GM21390 (cell line): ENCODE results near the gene UNC13C.
A peak's percentile ranks its signal among the peaks of the same experiment; 100 is the strongest.
"Not testable (repeated sequence)": the region's sequence is repeated elsewhere in the genome, so short reads cannot be mapped to it uniquely, and the experiment has no call there.

Source experiments
- ATAC-seq: cut with Tn5 transposase; IDR thresholded peaks from one replicate; pipeline ENCODE4 v1.9.1; 2021; ENCODE audit not compliant: unreplicated experiment

UNC13C gene

DNA sequence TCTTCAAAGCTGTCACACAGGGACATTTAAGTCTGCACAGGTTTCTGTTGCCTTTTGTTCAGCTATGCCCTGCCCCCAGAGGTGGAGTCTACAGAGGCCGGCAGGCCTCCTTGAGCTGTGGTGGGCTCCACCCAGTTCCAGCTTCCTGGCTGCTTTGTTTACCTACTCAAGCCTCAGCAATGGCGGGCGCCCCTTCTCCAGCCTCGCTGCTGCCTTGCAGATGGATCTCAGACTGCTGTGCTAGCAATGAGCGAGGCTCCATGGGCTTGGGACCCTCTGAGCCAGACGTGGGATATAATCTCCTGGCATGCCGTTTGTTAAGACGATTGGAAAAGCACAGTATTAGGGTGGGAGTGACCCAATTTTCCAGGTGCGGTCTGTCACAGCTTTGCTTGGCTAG, 472.0 kb downstream of the UNC13C start:
- ATAC-seq: not testable (repeated sequence)

DNA sequence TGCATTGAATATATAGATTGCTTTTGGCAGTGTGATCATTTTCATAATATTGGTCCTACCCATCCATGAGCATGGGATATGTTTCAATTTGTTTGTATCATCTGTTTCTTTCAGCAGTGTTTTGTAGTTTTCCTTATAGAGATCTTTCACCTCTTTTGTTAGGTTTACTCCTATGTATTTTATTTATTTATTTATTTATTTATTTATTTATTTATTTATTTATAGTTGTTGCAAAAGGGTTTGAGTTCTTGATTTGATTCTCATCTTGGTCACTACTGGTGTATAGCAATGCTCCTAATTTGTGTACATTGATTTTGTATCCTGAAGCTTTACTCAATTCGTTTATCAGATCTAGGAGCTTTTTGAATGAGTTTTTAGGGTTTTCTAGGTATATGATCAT, 478.2 kb downstream of the UNC13C start:
- ATAC-seq: no peak

DNA sequence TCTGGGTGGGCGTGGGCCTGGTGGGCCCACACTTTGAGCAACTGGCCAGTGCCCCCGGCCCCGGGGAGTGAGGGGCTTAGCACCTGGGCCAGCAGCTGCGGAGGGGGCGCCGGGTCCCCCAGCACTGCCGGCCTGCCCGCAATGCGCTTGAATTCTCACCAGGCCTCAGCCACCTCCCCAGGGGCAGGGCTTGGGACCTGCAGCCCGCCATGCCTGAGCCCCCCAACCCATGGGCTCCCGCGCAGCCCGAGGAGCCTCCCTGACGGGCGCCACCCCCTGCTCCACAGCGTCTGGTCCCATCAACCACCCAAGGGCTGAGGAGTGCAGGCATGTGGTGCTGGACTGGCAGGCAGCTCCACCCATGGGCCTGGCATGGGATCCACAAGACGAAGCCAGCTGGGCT, 484.3 kb downstream of the UNC13C start:
- no peak for ATAC-seq

DNA sequence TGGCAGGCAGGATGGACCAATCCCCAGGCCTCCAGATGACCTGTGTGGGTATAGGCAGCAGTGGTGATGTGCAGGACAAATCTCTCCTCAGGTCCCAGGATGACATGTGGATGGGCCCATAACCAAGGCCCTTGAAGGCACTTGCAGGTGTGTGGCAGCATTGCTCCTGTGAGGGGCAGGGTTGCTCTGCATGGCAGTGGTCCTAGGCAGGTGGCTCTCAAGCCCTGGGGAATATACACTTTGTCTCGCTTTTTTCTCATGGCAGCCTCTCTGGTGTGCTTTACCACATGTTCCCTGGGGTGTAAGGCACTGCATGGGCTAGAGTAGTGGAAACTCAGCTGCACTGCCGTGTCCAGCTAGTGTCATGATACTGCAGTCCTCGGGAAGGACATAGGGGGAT, 503.6 kb downstream of the UNC13C start:
- no peak for ATAC-seq

DNA sequence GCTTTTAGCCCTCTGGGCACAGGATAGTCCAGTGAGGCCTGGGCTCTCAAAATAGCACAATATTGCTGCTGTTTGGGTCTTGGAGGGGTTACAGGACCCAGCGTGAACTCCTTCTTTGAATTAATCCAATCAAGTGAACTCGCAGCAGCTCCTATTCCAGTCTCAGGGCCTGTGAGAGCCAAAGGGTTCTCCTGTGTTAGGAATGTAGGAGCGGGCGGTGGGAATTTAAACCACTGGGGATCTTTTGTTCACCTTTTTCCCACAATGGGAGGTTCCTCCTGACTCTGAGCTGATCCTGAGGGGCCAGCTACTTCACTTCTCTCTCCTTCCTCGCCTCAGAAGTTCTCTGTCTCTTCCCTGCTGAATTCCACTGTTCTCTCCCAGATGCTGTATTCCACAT, 504.0 kb downstream of the UNC13C start:
- ATAC-seq: no peak

DNA sequence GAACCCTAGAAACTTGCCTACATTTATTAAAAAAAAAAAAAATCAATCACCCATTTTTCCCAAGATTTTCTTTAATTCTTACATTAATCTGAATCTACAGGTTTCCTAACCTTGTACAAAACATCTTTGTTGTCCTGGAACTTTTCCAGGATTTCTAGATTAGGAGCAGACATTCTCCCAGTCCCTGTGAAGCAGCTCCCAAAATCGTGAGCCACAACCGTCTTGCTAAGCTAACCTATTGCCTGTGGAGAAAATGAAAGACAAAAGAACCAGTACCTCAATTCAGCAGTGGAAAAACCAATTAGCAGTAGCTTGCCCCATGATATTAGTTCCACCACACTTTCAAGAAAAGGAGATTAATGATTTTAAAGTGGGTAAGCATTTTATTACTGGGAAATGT, 522.1 kb downstream of the UNC13C start:
- no peak for ATAC-seq

DNA sequence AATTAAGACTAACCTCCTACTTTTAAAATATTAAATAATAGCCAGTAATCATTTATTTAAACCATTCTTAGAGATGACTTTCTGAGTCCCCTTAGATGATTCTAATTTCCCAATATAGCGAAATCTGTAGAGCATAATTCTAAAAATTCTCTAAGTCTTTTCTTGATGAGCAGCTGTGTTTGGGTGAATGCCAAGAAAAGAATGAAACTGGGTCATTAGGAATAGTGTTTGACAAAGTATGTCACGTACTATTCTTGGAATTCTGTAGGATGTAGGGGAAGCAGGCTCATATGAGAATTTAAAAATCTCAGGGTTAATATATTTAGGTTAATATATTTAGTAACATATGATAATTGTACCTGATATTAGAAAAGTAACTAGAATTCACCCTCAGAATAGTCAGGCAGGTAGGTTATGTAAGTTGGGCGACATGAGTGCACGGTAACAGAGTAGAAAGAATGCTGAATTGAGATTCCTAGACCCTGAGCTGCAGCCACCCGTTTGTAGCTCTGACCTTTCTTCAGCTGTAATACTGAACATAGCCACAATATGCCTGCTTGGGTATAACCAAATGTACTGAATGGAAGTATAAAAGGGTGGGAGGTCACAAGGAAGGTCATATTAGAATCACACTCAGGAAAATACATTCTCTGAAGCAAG, 524.3 kb downstream of the UNC13C start:
- ATAC-seq: no peak

DNA sequence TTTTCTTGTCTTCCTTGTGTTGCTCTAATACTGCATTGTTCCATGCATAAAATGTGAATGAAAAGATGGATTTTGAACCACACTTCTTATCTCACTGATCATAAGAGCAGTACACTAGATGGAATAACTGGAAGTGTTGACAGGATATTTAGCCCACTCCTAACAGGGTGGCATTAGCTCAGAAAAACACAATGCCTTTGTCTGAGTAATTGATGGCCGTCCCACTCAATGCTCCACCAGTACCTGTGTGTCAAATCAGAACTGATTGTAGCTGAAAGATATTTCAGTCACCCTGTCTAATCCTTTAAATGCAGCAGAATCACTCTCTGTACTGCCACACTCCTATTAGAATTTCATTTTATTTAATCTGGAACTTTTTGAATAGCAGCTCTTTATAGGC, 526.5 kb downstream of the UNC13C start:
- no peak for ATAC-seq

DNA sequence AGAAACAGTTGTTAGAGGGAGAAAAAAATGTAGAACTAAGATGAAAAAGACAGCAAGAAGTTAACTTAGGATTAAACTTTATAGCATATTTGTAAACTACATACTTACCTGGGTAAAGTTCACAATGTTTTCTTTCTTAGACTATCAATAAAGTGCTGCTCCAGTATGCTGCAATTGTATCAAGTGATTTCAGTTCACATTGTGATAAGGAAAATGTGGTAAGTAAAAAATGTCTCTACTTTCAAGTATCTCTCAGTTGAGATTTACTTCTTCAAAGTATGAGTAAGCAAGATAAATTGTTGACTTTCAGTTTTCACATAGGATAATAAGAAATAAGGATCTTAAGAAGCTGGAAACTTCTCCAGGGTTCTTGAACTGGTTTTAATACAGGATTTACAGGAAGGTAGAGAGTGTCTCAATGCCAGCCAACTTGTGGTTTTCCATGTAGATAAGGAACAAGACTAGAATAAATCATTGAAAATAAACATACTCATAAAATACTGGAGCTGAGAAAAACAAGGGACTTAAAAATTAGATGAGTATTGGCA, 528.8 kb downstream of the UNC13C start:
- no peak for ATAC-seq

DNA sequence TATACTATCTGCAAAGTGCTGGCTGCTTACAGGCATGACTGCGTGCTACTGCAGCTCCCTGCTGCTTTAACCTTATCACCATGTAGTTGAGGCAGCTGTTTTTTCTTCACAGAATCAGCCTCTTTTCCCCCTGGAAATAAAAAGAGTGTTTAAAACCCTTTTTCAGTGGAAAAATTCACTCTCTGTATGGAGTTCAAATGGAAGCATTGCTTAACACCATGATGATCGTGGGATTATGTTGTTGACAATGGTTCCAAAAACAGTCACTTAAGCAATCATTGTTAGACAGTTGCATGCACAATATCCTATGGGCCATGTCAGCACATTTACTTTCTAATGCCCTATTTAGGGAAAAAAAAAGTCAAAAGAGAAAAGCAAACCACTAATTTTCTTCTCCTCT, 536.4 kb downstream of the UNC13C start:
- ATAC-seq: no peak

DNA sequence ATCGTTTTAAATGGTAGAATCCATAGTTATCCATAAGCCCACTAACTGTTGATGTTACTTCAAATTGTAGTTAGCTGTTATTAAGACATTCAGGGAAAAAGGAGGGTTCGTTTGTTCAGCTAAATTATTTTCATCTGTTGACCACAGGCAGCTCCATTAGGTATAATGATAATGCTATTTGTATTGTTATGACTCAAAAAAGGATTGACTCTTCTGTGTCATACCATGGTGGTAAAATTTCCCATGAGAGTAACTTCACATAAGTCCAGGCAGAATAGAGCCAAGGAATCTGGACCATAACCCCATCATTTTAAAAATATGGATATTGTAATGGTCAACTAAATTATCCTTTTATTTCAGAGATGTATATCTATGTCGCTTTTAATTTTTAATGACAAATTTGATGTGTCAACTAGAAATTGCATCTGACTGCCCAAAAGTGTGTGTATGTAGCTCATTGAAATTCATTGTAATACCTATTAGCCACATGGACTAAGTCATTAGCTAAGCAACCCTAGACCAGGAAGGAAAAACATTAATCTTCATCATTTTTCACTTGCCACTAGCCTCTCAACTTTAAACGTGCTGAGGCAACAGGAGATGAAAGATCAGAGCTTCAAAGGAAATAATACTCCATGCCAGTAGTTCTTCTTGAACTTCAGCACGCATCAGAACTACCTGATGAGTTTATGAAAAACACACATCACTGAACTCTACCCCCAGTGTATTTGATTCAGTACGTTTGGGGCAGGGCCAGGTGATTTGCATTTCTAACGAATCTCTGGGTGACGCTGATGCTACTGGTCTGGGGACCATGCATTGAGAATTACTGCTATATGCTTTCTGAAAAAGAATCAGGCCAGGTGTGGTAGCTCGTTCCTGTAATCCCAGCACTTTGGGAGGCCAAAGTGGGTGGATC, 537.7 kb downstream of the UNC13C start:
- no peak for ATAC-seq

DNA sequence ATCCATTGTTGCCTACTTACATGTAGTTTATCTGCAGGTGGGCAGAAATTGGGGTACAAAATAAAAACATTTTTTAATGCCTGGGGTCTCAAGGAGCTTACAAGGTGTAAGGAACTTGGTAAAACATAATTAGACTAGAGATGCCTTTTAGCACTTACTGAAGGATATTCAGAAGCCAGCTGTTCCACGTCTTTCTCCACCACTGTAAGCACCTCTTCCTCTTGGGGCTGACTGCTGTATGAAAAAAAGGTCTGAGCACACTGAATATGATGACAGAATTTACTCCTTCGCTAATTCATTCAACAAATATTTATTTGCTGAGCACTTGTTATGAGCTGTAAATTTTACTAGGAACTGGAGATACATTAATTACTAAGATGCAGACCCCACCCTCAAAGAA, 539.1 kb downstream of the UNC13C start:
- ATAC-seq: no peak

DNA sequence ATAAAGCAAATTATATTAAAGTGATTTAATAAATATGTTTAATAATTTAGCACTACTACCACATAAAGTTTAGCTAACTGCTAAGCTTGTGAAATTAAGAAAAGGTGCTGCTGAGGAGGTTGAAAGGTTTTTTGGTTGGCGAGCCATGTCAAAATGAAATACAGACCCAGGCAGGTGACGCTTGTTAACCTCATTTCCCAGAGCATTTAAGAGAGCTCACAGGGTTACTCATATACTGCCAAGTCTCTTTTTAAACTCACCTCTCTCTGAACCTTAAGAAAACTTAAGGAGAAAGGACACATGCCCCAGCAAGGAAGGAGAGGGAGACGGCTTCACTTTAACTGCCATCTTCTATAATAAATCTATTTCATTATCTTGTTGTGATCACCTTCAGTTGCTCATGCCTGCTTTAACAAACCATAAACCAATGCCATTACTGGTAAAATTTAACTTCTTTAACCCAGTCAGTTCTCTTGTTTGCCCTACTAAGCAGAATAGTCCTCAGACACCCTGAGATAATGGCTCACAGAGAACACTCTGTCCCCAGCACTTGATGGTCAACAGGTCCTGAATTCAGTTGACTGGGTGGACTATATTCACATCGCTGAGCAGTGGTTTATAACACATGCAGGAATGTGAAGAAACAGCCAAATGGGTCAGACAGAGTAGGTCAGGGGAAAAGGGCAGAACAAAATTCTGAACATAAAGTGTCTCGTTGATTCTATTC, 540.1 kb downstream of the UNC13C start:
- no peak for ATAC-seq

DNA sequence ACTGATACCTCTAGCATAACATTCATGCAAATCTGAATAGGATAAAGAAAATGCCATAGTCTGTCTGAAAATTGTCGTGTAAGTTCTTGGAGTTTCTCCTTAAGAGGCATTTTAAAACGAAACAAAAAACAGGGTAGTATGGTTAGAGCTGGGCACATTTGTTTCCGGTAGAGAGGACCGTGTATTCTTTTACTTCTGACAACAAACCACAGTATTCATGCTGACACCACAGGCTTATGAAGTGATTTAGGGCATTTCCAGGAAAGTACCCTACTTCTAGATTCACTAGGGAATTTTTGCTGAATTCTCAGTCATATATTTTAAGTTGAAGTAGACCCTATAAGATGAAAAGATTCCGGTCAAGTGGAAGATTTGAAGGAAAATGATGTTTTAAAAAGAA, 541.3 kb downstream of the UNC13C start:
- peak; percentile 84 for ATAC-seq

DNA sequence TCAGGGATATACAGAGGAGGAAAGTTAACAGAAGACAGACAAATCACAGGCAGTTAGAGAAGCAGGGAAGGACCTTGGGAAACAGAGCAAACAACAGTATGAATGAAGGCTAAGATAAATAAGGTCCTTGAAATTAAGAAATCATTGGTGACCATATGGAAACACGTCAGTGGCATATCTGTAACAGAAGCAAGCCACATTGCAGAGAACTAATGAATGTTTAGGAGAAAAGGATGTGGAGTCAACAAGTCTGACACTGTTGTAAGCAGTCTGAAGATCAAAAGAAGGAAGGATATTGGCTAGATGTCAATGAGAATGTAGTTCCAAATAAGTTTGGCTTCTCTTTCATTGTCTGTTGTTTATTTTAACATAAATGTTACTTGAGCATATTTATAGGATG, 542.4 kb downstream of the UNC13C start:
- ATAC-seq: no peak

DNA sequence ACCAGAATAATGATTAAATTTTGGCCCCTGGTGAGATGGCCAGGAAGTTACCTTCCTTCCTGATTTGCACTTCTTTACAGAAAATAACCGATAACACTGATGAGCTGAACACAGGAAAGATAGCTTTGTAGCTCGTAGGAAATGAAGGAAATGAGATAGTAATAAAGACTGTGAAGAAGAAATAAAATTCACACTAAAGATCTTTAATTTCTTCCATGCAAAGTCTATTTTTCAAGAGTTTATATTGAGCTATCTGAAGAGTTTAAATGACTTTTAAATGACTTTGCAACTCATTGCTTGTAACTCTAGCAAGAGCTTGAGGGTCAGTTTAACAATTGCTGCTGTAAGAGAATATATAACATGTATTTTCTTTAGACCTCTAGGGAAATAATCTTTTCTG, 543.0 kb downstream of the UNC13C start:
- ATAC-seq: no peak

DNA sequence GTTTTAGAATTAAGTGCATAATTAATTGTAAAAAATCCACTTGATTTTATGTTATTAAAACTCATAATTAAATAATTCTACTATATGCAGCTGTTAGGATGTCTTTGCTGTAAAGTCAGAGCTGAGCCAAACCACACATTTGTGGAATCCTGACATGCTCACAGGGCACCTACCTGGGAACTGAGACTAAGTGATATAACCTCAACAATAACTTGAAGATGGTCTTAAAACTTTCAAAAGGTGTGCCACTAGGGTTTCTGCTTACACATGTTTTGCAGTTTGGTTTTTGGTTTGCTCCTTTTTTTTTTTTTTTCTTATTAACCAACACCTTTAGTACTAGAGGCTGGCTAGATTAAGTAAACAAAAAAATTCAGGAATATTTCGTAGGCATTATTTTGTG, 549.8 kb downstream of the UNC13C start:
- ATAC-seq: no peak

DNA sequence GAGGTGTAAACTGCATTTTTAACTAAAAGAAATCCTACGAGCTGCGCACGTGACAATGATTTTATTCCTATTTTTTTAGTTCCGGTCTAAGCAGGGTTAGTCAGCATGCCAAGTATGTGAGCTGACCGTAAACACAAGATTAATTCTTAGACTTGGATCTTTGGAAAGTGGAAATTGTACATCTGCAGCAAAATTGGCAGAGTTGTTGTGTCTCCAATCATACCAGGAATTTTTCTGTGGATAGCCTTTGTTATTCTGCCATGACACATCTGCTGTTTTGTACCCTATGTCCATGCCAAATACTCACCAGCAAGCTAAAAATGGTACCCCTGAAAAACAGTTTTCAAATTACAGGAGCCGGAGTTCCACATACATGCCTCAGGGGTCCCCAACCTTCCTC, 562.5 kb downstream of the UNC13C start:
- no peak for ATAC-seq

DNA sequence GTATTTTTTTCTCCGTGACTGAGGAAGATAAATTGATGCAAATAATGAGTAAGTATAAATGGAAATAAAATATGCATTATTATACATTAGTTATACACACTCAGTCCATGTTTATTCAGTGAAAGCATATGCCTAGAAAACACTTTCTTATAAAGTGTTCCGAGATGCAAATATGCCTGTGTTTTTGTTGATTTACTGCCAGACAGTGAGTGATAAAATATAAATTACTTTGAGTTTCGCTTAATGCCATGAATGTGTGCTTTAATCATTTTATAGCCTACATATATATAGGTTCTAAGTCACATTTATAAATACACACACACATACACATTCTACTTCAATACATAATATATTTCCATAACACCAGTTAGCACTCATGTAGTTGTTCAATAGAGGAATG, 569.2 kb downstream of the UNC13C start:
- no peak for ATAC-seq

DNA sequence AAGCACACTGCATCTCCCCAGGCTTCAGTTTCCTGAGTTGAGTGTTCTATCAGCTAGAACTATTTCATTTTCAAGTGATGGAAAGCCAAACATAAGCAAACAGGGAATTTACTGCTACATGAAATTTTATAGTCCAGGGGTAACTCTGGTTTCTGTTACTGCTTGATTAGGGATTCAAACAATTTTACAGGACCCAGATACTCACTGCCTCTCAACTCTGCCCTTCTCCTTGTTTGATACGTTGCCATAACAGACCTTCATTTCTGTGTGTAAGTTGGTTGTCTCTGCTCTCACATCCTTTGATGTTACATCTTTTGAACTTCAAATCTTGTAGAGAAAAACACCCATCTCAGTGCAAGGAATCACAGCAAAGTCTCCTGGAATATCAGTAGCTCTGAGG, 572.7 kb downstream of the UNC13C start:
- ATAC-seq: no peak

DNA sequence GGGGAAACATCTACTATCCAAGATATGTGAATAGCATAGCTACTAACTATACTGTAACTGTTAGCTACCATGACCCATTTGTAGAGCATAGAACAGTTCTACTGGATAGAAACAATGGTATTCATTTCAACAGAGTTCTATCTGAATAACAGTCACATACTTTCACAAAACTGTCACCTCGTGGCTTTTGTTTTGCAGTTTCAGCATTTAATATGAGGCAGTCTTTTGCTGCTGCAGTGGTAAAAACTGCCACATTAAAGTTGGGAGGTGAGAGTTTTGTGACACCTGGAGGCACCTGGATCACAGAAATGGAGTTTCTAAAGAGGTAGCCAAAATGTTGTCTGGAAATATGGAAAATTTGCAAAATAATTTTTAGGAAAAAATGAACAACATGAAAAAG, 578.0 kb downstream of the UNC13C start:
- no peak for ATAC-seq
